ENCODE data around the gene PSENEN. TPM values are rescaled to one million over a fixed set of nuclear protein-coding genes. Genes with fewer than 3 reads are reported as not detected.

The PSENEN gene
- total RNA-seq, 8 experiments from 2014 or later: 56.4 to 142 (median 84.7) TPM

DNA sequence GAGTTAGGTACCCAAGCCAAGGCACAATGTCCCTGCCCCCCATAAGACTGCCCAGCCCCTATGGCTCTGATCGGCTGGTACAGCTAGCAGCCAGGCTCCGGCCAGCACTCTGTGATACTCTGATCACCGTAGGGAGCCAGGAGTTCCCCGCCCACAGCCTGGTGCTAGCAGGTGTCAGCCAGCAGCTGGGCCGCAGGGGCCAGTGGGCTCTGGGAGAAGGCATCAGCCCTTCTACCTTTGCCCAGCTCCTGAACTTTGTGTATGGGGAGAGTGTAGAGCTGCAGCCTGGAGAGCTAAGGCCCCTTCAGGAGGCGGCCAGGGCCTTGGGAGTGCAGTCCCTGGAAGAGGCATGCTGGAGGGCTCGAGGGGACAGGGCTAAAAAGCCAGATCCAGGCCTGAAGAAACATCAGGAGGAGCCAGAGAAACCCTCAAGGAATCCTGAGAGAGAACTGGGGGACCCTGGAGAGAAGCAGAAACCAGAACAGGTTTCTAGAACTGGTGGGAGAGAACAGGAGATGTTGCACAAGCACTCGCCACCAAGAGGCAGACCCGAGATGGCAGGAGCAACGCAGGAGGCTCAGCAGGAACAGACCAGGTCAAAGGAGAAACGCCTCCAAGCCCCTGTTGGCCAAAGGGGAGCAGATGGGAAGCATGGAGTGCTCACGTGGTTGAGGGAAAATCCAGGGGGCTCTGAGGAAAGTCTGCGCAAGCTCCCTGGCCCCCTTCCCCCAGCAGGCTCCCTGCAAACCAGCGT, 30.7 kb upstream of the PSENEN start:
- 40 to 90% (median 69%) methylated on average over 1 to 6 of the region's 14 CpGs; no CpG with 5 or more reads in 2 of the 10 experiments for WGBS, 10 experiments
- in situ Hi-C loops (cut with MboI; ENCODE audit: low pct_unique_long_range_greater_than_20kb in 2 of 9, low sequenced_read_pairs in 9 of 9, unreplicated experiment in 9 of 9): no loop called here
- ATAC-seq (replicated peaks in 6 of 8): no peak
- Histone ChIP-seq H3K27ac (no peak overlapping the region), H3K4me3 (no peak overlapping the region), H3K4me1 (replicated peaks in 1 of 2) (peaks cover 16 to 17% of the 10 kb centered on the region in 2 donors)

DNA sequence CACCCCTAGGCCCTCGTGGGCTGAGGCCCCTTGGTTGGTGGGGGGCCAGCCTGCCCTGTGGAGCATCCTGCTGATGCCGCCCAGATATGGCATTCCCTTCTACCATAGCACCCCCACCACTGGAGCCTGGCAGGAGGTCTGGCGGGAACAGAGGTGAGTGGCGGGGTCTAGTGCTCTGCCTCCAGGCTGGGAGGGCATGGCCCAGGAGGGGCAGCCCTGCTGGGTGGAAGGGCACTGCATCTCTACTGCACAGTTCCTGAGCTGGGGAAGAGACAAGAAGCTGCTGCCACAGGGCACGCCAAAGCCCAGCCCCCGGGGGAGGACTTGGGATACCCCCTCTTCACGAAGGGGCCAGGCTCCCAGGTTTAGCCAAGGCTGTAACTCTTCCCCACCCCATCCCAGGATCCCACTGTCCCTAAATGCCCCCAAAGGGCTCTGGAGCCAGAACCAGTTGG, 30.1 kb upstream of the PSENEN start:
- WGBS, 10 experiments: 71 to 93% (median 80%) methylated on average over 1 to 3 of the region's 7 CpGs; no CpG with 5 or more reads in 7 of the 10 experiments
- in situ Hi-C loops (cut with MboI; ENCODE audit: low pct_unique_long_range_greater_than_20kb in 2 of 9, low sequenced_read_pairs in 9 of 9, unreplicated experiment in 9 of 9): no loop called here
- Histone ChIP-seq H3K4me1 (replicated peaks in 1 of 2) (peaks cover 16 to 17% of the 10 kb centered on the region in 2 donors), H3K27ac (peak overlapping the region in 1 of 2 donors; percentile 81), H3K4me3 (peak overlapping the region in 2 of 5 donors; percentile 60 to 86)
- ATAC-seq (replicated peaks in 6 of 8): no peak

DNA sequence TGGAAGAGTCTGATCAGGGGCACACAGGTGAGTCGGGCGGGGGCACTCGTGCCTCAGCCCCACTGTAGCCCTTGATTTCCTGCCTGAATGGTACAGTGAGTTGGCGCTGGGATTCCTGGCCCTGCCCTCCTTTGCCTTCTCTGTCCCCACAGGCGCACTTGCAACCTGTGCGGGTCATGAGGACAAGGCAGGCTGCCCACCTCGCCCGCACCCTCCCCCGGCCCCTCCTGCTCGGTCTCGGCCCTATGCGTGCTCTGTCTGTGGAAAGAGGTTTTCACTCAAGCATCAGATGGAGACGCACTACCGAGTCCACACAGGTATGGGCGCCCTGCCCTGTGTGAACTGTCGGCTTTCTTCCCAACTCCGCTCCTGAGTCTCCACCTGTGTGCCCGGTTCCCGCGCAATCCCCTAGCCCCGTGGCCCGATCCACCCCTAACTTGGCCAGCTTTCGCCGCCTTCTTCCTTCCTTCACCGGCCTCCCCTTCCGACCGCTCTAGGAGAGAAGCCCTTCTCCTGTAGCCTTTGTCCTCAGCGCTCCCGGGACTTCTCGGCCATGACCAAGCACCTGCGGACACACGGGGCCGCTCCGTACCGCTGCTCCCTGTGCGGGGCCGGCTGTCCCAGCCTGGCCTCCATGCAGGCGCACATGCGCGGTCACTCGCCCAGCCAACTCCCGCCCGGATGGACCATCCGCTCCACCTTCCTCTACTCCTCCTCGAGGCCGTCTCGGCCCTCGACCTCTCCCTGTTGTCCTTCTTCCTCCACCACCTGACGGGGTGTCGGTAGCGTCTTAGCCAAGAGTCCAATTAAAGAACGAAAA, 29.3 kb upstream of the PSENEN start:
- WGBS, 10 experiments: 0 to 9% (median 2%) methylated on average over 1 to 18 of the region's 52 CpGs; no CpG with 5 or more reads in 2 of the 10 experiments
- peak overlapping the region; percentile 39 to 91 (median 62) for H3K4me3 ChIP-seq
- ATAC-seq (replicated peaks in 6 of 8): peak; percentile 4 to 27 (median 25)
- peaks cover 16 to 17% of the 10 kb centered on the region in 2 donors for H3K4me1 ChIP-seq (replicated peaks in 1 of 2)
- in situ Hi-C loops (cut with MboI; ENCODE audit: low pct_unique_long_range_greater_than_20kb in 2 of 9, low sequenced_read_pairs in 9 of 9, unreplicated experiment in 9 of 9): no loop called here
- H3K27ac ChIP-seq: peak overlapping the region; percentile 45 to 81

DNA sequence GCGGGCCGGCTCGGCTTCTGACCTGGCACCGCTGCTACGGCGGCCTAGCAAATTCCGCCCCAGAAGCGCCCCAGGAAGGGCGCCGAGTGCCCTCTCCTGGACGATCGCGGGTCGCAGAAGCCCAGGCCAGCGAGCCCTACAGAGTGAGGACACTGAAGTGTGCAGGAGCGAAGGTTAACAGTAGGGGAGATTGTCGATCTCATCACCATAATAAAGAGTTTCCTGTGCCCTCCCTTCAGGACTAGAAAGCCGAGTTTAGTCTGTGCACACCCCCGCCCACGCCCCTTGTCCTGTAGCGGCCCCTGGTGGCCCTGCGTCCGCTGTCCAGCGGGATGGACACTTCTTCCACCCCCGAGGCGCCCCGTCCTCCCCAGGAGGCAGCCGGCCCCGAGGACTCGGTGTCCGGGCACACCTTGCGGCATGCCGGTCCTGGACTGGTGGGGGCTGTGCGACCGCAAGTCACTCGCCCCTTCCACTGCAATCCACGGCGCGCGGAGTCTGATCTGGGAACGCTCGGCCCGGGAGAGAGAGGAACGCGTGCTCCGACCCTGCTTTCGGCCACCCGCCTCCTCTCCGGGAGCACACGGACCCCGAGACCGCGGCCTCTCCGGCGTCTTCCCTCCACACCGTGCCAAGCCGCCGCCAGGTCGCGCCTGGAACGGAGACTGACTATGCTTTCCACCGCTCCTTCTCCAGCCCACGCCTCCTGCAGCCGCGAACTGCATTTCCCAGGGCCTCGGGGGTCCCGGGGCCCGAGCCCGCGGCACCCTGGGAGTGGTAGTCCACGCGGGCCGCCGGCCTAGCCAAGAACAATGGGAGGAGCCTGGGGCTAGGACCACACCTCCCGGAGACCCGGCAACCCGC, 28.4 kb upstream of the PSENEN start:
- in situ Hi-C loops (cut with MboI; ENCODE audit: low pct_unique_long_range_greater_than_20kb in 2 of 9, low sequenced_read_pairs in 9 of 9, unreplicated experiment in 9 of 9): no loop called here
- Histone ChIP-seq H3K4me3 (peak overlapping the region; percentile 39 to 91 (median 62)), H3K27ac (peak overlapping the region; percentile 81 to 94), H3K4me1 (replicated peaks in 1 of 2) (peaks cover 16 to 17% of the 10 kb centered on the region in 2 donors)
- WGBS, 10 experiments: 0 to 4% (median 0%) methylated on average over 1 to 22 of the region's 77 CpGs; no CpG with 5 or more reads in 2 of the 10 experiments
- peak; percentile 51 to 88 (median 84) for ATAC-seq (replicated peaks in 6 of 8)

DNA sequence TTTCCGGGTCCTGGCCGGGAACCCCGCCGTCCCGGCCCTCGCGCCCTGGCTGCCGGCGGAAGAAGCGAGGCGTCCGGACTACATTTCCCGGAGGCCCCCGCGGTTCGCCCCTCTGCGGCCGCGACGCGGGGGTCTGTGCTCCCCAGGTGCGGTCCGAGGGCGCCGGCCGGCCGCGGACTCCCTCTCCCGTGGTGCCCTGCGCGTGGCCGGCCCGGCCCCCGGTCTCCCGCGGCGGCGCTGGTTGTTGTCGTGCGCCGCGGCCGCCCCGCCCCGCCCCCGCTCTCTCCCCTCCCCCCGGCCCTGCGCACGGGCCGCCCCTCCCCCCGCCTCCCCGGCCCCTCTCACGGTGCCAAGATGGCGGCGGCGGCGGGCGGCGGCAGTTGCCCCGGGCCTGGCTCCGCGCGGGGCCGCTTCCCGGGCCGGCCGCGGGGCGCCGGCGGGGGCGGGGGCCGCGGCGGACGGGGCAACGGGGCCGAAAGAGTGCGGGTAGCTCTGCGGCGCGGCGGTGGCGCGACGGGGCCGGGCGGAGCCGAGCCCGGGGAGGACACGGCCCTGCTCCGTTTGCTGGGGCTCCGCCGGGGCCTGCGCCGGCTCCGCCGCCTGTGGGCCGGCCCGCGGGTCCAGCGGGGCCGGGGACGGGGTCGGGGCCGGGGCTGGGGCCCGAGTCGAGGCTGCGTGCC, 27.6 kb upstream of the PSENEN start, which contains the start of gene KMT2B:
KMT2B (plus strand) TSS at position 339 of the 680 bp plus-strand sequence; CDS start at position 355, 16 bp downstream.
- peak within 1 kb of the TSS; percentile 81 to 94 for H3K27ac ChIP-seq
- H3K4me3 ChIP-seq: peak within 1 kb of the TSS; percentile 39 to 91 (median 62)
- H3K4me1 ChIP-seq (replicated peaks in 1 of 2): peaks cover 16 to 17% of the 10 kb centered on the region in 2 donors
- peak in 7 of 8 experiments; percentile 0 to 74 (median 28) for ATAC-seq (replicated peaks in 6 of 8)
- in situ Hi-C loops (cut with MboI; ENCODE audit: low pct_unique_long_range_greater_than_20kb in 2 of 9, low sequenced_read_pairs in 9 of 9, unreplicated experiment in 9 of 9): no loop called here
- no CpG with 5 or more reads among the region's 109 CpGs for WGBS, 10 experiments

DNA sequence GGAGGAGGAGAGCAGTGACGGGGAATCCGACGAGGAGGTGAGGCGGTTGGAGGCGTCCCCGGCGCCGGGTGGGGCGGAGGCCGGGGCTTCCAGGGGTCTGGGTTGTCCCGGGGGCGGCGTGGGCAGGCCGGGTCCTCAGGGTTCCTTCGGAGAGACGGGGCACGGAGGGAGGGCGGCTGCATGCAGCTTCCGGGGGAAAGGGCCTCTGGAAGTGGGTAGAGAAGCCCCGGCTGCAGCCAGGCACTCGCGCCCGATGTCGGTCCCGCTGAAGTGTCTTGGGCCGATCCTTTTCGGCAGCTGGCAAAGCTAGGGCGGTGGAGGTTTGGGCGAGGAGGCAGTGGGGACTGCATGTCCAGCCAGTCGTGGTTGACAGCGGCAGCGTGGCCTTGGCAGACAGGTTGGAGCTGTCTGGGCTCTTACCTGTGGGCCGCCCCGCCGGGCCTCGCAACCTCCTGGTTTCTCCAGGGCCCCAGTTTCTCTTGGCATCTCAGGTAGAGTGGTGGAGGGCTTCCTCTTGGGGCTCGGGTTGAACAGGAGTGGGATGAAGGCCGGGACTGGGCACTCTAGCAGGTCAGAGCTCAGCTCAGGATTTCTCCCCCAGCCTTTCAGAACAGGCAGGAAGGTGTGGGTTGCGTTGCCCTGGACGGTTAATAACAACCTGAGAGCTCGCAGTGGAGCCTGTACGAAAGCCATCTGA, 27.0 kb upstream of the PSENEN start:
- 0 to 10% (median 0%) methylated on average over 1 to 6 of the region's 42 CpGs; no CpG with 5 or more reads in 7 of the 10 experiments for WGBS, 10 experiments
- Histone ChIP-seq H3K4me3 (peak overlapping the region; percentile 39 to 91 (median 62)), H3K4me1 (replicated peaks in 1 of 2) (peaks cover 16 to 17% of the 10 kb centered on the region in 2 donors), H3K27ac (peak overlapping the region; percentile 81 to 94)
- peak in 2 of 8 experiments; percentile 0 to 1 for ATAC-seq (replicated peaks in 6 of 8)
- in situ Hi-C loops (cut with MboI; ENCODE audit: low pct_unique_long_range_greater_than_20kb in 2 of 9, low sequenced_read_pairs in 9 of 9, unreplicated experiment in 9 of 9): no loop called here

DNA sequence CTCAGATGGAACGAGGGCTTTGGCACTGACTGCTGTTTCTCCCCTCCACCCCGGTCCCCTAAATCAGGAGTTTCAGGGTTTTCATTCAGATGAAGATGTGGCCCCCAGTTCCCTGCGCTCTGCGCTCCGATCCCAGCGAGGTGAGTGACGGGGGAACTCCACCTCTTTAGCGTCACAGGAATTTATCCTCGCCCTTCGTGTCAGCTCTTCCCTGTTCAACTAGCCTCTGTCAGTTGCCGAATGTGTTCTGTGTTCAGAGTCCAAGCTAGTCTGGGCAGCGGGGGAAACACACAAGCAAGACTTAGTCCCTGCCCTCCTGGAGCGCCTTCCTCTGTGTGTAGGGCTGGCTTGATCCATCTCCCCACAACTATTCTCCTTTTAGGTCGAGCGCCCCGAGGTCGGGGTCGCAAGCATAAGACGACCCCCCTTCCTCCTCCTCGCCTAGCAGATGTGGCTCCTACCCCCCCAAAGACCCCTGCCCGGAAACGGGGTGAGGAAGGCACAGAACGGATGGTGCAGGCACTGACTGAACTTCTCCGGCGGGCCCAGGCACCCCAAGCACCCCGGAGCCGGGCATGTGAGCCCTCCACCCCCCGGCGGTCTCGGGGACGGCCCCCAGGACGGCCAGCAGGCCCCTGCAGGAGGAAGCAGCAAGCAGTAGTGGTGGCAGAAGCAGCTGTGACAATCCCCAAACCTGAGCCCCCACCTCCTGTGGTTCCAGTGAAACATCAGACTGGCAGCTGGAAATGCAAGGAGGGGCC, 25.9 kb upstream of the PSENEN start:
- peaks cover 16 to 17% of the 10 kb centered on the region in 2 donors for H3K4me1 ChIP-seq (replicated peaks in 1 of 2)
- ATAC-seq (replicated peaks in 6 of 8): no peak
- H3K4me3 ChIP-seq: peak overlapping the region in 2 of 5 donors; percentile 39 to 60
- 60 to 100% (median 83%) methylated on average over 1 to 14 of the region's 32 CpGs; no CpG with 5 or more reads in 3 of the 10 experiments for WGBS, 10 experiments
- no peak overlapping the region for H3K27ac ChIP-seq
- in situ Hi-C loops (cut with MboI; ENCODE audit: low pct_unique_long_range_greater_than_20kb in 2 of 9, low sequenced_read_pairs in 9 of 9, unreplicated experiment in 9 of 9): no loop called here

DNA sequence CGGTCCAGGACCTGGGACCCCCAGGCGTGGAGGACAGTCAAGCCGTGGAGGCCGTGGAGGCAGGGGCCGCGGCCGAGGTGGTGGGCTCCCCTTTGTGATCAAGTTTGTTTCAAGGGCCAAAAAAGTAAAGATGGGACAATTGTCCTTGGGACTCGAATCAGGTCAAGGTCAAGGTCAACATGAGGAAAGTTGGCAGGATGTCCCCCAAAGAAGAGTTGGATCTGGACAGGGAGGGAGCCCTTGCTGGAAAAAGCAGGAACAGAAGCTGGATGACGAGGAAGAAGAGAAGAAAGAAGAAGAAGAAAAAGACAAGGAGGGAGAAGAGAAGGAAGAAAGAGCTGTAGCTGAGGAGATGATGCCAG, 25.3 kb upstream of the PSENEN start:
- no peak overlapping the region for H3K4me3 ChIP-seq
- H3K4me1 ChIP-seq (replicated peaks in 1 of 2): peaks cover 15 to 17% of the 10 kb centered on the region in 2 donors
- no peak for ATAC-seq (replicated peaks in 6 of 8)
- in situ Hi-C loops (cut with MboI; ENCODE audit: low pct_unique_long_range_greater_than_20kb in 2 of 9, low sequenced_read_pairs in 9 of 9, unreplicated experiment in 9 of 9): no loop called here
- 80 to 100% (median 99%) methylated on average over 1 to 8 of the region's 9 CpGs for WGBS, 10 experiments
- no peak overlapping the region for H3K27ac ChIP-seq

DNA sequence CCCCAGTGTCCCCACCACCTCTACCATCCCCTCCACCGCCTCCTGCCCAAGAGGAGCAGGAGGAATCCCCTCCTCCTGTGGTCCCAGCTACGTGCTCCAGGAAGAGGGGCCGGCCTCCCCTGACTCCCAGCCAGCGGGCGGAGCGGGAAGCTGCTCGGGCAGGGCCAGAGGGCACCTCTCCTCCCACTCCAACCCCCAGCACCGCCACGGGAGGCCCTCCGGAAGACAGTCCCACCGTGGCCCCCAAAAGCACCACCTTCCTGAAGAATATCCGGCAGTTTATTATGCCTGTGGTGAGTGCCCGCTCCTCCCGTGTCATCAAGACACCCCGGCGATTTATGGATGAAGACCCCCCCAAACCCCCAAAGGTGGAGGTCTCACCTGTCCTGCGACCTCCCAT, 24.8 kb upstream of the PSENEN start:
- no CpG with 5 or more reads among the region's 17 CpGs for WGBS, 10 experiments
- no peak for ATAC-seq (replicated peaks in 6 of 8)
- H3K4me3 ChIP-seq: no peak overlapping the region
- in situ Hi-C loops (cut with MboI; ENCODE audit: low pct_unique_long_range_greater_than_20kb in 2 of 9, low sequenced_read_pairs in 9 of 9, unreplicated experiment in 9 of 9): no loop called here
- peaks cover 10 to 13% of the 10 kb centered on the region in 2 donors for H3K4me1 ChIP-seq (replicated peaks in 1 of 2)
- no peak overlapping the region for H3K27ac ChIP-seq

DNA sequence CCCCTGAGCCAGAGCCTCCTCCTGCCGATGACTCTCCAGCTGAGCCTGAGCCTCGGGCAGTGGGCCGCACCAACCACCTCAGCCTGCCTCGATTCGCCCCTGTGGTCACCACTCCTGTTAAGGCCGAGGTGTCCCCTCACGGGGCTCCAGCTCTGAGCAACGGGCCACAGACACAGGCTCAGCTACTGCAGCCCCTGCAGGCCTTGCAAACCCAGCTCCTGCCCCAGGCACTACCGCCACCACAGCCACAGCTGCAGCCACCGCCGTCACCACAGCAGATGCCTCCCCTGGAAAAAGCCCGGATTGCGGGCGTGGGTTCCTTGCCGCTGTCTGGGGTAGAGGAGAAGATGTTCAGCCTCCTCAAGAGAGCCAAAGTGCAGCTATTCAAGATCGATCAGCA, 24.1 kb upstream of the PSENEN start:
- peaks cover 6 to 8% of the 10 kb centered on the region in 2 donors for H3K4me1 ChIP-seq (replicated peaks in 1 of 2)
- ATAC-seq (replicated peaks in 6 of 8): no peak
- in situ Hi-C loops (cut with MboI; ENCODE audit: low pct_unique_long_range_greater_than_20kb in 2 of 9, low sequenced_read_pairs in 9 of 9, unreplicated experiment in 9 of 9): no loop called here
- H3K27ac ChIP-seq: no peak overlapping the region
- H3K4me3 ChIP-seq: no peak overlapping the region
- WGBS, 10 experiments: 84 to 100% (median 97%) methylated on average over 1 to 9 of the region's 16 CpGs; no CpG with 5 or more reads in 4 of the 10 experiments

DNA sequence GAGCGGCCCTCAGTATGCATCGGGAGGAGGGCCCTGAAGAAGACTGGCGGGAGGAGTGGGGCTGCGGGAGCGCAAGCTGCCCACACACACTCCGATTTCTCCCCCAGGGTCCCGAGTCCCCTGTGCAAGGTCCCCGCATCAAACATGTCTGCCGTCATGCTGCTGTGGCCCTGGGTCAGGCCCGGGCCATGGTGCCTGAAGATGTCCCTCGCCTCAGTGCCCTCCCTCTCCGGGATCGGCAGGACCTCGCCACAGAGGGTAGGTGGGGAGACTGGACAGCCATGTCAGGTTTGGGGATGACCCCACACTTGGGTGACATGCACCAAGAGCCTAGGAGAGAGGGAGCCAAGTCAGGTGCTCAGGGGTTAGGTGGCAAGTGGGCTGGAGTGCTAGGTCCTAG, 23.0 kb upstream of the PSENEN start:
- WGBS, 10 experiments: 78 to 100% (median 90%) methylated on average over 1 to 8 of the region's 14 CpGs; no CpG with 5 or more reads in 7 of the 10 experiments
- H3K4me1 ChIP-seq (replicated peaks in 1 of 2): peaks cover 6 to 8% of the 10 kb centered on the region in 2 donors
- no peak for ATAC-seq (replicated peaks in 6 of 8)
- in situ Hi-C loops (cut with MboI; ENCODE audit: low pct_unique_long_range_greater_than_20kb in 2 of 9, low sequenced_read_pairs in 9 of 9, unreplicated experiment in 9 of 9): no loop called here
- no peak overlapping the region for H3K27ac ChIP-seq
- no peak overlapping the region for H3K4me3 ChIP-seq

Measured in motor neuron (in vitro differentiated cells).